HCT116 (cell line): ENCODE results near the gene PLCB4. TPM values are rescaled to one million over a fixed set of nuclear protein-coding genes. Genes with fewer than 3 reads are reported as not detected.

ENCODE experiments used
- ATAC-seq: fragments of 200-7000 bp; cut with Tn5 transposase; 2 replicates; pipeline ENCODE4 v1.9.1; 2020; ENCODE audit warnings: mild to moderate bottlenecking, moderate library complexity
- BruUV-seq: library from RNA; stranded (reverse); fragments of 400-500 nt; replicated peaks from 2 replicates; lab custom pipeline; 2021; lab: Mats Ljungman, UMichigan
- CTCF ChIA-PET: fragments of 300-600 bp; sonication (Branson Sonifier 250); formaldehyde crosslinking; loops from one replicate; lab custom pipeline; 2021; ENCODE audit warnings: antibody characterized with exemption; lab: Charles Lee
- POLR2A ChIA-PET: fragments of 300-600, 350-600 bp; sonication (Branson Sonifier 250); formaldehyde crosslinking; loops from one replicate; lab custom pipeline; 2021; ENCODE audit warnings: antibody characterized with exemption; lab: Charles Lee
- RAD21 ChIA-PET, 2 experiments: fragments of 300-600 bp; sonication (Branson Sonifier 250); formaldehyde crosslinking; loops; one replicate each; lab custom pipeline; 2023; ENCODE audit warnings: low total read pairs in 2 of 2; ENCODE audit not compliant: uncharacterized antibody in 2 of 2, unreplicated experiment in 2 of 2, low non-redundant PET in 1 of 2; lab: Charles Lee
- DNase-seq: peaks from one replicate; pipeline ENCODE4 v3.0.0-alpha.2; 2010; ENCODE audit warnings: low read depth, low spot score
- H2AFZ ChIP-seq: fragments of 200-600 bp; shearing (Covaris generic), sonication (generic); 2 replicates; pipeline ENCODE4 v1.6.1; 2017; ENCODE audit warnings: low read depth, mixed run types, mixed read lengths, antibody characterized with exemption, low read length; ENCODE audit not compliant: poor library complexity, severe bottlenecking
- H3K27ac ChIP-seq: 2 replicates; pipeline ENCODE4 v1.5.1; 2012; ENCODE audit warnings: low read depth, low read length
- H3K27me3 ChIP-seq: fragments of 200-600 bp; sonication (generic); 2 replicates; pipeline ENCODE4 v1.6.1; 2016; ENCODE audit warnings: mixed run types, low read length, mixed read lengths; ENCODE audit not compliant: insufficient read depth
- H3K36me3 ChIP-seq, 2 experiments: fragments of 200-500 bp in 1 of 2; fragments of 200-600 bp in 1 of 2; sonication (Bioruptor generic) in 1 of 2; sonication (generic) in 1 of 2; 2 replicates each; pipeline versions ENCODE4 v1.5.1 to v1.6.1; 2014 to 2016; ENCODE audit warnings: low read length in 2 of 2, inconsistent platforms in 1 of 2, mixed read lengths in 1 of 2, mixed run types in 1 of 2; ENCODE audit not compliant: insufficient read depth in 2 of 2, control insufficient read depth in 1 of 2
- H3K4me1 ChIP-seq, 2 experiments: fragments of 200-600 bp in 1 of 2; sonication (generic) in 1 of 2; 2 replicates each; pipeline versions ENCODE4 v1.5.1 to v1.6.1; 2012 to 2017; ENCODE audit warnings: low read length in 2 of 2, inconsistent platforms in 1 of 2, mild to moderate bottlenecking in 1 of 2, mixed read lengths in 1 of 2, mixed run types in 1 of 2, moderate library complexity in 1 of 2; ENCODE audit not compliant: insufficient read depth in 2 of 2, control insufficient read depth in 1 of 2
- H3K4me2 ChIP-seq: fragments of 200-600 bp; sonication (generic); 2 replicates; pipeline ENCODE4 v1.6.1; 2017; ENCODE audit warnings: mixed run types, low read length, mixed read lengths
- H3K4me3 ChIP-seq, 2 experiments: fragments of 200-600 bp in 1 of 2; sonication (generic) in 1 of 2; replicated peaks in 1 of 2; 2 replicates each; pipeline ENCODE4 v1.5.1; 2011 to 2016; ENCODE audit warnings: low read length in 2 of 2, control low read depth in 1 of 2, low read depth in 1 of 2, mild to moderate bottlenecking in 1 of 2, mixed read lengths in 1 of 2, mixed run types in 1 of 2
- H3K79me2 ChIP-seq: fragments of 200-600 bp; sonication (generic); 2 replicates; pipeline ENCODE4 v1.6.1; 2017; ENCODE audit warnings: mild to moderate bottlenecking, mixed run types, low read length, moderate library complexity, mixed read lengths; ENCODE audit not compliant: insufficient read depth
- H3K9ac ChIP-seq: fragments of 200-600 bp; sonication (generic); 2 replicates; pipeline ENCODE4 v1.6.1; 2016; ENCODE audit warnings: low read length, mixed read lengths
- H3K9me2 ChIP-seq: fragments of 200-600 bp; sonication (generic), shearing (Covaris generic); 2 replicates; pipeline ENCODE4 v1.6.1; 2017; ENCODE audit warnings: mixed run types, mild to moderate bottlenecking, moderate library complexity; ENCODE audit not compliant: insufficient read depth
- H3K9me3 ChIP-seq, 2 experiments: fragments of 200-500 bp in 1 of 2; fragments of 200-600 bp in 1 of 2; sonication (Bioruptor generic) in 1 of 2; sonication (generic) in 1 of 2; 2 replicates each; pipeline ENCODE4 v1.6.1; 2014 to 2017; ENCODE audit warnings: low read length in 2 of 2, mixed read lengths in 2 of 2, inconsistent platforms in 1 of 2, low read depth in 1 of 2, mild to moderate bottlenecking in 1 of 2, mixed run types in 1 of 2, moderate library complexity in 1 of 2; ENCODE audit not compliant: control insufficient read depth in 1 of 2, insufficient read depth in 1 of 2
- H4K20me1 ChIP-seq: fragments of 200-600 bp; sonication (generic), shearing (Covaris generic); 2 replicates; pipeline ENCODE4 v1.6.1; 2017; ENCODE audit warnings: mixed run types, mild to moderate bottlenecking, moderate library complexity; ENCODE audit not compliant: insufficient read depth
- CBX3 ChIP-seq: IDR thresholded peaks from 2 replicates; pipeline ENCODE4 v1.6.1; 2012; ENCODE audit warnings: low read depth
- CEBPB ChIP-seq: IDR thresholded peaks from 2 replicates; pipeline ENCODE4 v1.6.1; 2012; ENCODE audit warnings: low read depth
- EGR1 ChIP-seq: IDR thresholded peaks from 2 replicates; pipeline ENCODE4 v1.6.1; 2012; ENCODE audit warnings: low read depth
- ELF1 ChIP-seq: IDR thresholded peaks from 2 replicates; pipeline ENCODE4 v1.6.1; 2012; ENCODE audit warnings: low read depth, borderline replicate concordance
- EZH2 ChIP-seq: fragments of 200-600 bp; sonication (generic); IDR thresholded peaks from 2 replicates; pipeline ENCODE4 v1.6.1; 2017; ENCODE audit warnings: antibody characterized with exemption, mixed run types
- EZH2phosphoT487 ChIP-seq: fragments of 200-600 bp; IDR thresholded peaks from 2 replicates; pipeline ENCODE4 v1.6.1; 2018; ENCODE audit warnings: antibody characterized with exemption, borderline replicate concordance
- FOSL1 ChIP-seq: IDR thresholded peaks from 2 replicates; pipeline ENCODE4 v1.6.1; 2012; ENCODE audit warnings: low read depth
- JUND ChIP-seq: IDR thresholded peaks from 2 replicates; pipeline ENCODE4 v1.6.1; 2012
- POLR2A ChIP-seq: IDR thresholded peaks from 2 replicates; pipeline ENCODE4 v1.7.0; 2011; ENCODE audit warnings: borderline replicate concordance; ENCODE audit not compliant: insufficient read depth, insufficient read length; ENCODE audit errors: extremely low read depth
- POLR2AphosphoS5 ChIP-seq: IDR thresholded peaks from 2 replicates; pipeline ENCODE4 v1.6.1; 2011; ENCODE audit warnings: mild to moderate bottlenecking, low read depth, low read length, moderate library complexity
- SIN3A ChIP-seq: IDR thresholded peaks from 2 replicates; pipeline ENCODE4 v1.6.1; 2012; ENCODE audit warnings: low read depth
- SRF ChIP-seq: IDR thresholded peaks from 2 replicates; pipeline ENCODE4 v1.6.1; 2012; ENCODE audit warnings: low read depth
- TCF7L2 ChIP-seq: IDR thresholded peaks from 2 replicates; pipeline ENCODE4 v1.7.0; 2011; ENCODE audit warnings: borderline replicate concordance, inconsistent platforms; ENCODE audit not compliant: insufficient read depth, insufficient read length; ENCODE audit errors: extremely low read depth
- YY1 ChIP-seq: IDR thresholded peaks from 2 replicates; pipeline ENCODE4 v1.6.1; 2011; ENCODE audit warnings: low read length, low read depth, moderate library complexity, mild to moderate bottlenecking; ENCODE audit not compliant: insufficient replicate concordance; ENCODE audit errors: extremely low read depth
- ZFX ChIP-seq: fragments of 450-650 bp; IDR thresholded peaks from 2 replicates; pipeline ENCODE4 v1.6.1; 2017
- ZNF274 ChIP-seq: fragments of 200-500 bp; sonication (Bioruptor generic); IDR thresholded peaks from 2 replicates; pipeline ENCODE4 v1.6.1; 2014; ENCODE audit warnings: mild to moderate bottlenecking, low read depth, low read length, inconsistent platforms
- intact Hi-C: fragments of 100-400 bp; cut with micrococcal nuclease; formaldehyde crosslinking; loops from 2 replicates; pipeline ENCODE4 v1.10.0; 2022
- total RNA-seq: library from RNA; stranded (reverse); gene quantifications from one replicate; pipeline ENCODE4 v1.2.1, GENCODE V29; 2021; ENCODE audit not compliant: unreplicated experiment
- TF ChIP-seq, protein P1 (sequence below): IDR thresholded peaks from 2 replicates; pipeline ENCODE4 v1.6.1; 2012
- TF ChIP-seq, protein P2 (sequence below): IDR thresholded peaks from 2 replicates; pipeline ENCODE4 v1.6.1; 2012
- TF ChIP-seq, protein P3 (sequence below), 3 experiments: fragments of 200-600 bp in 1 of 3; sonication (generic) in 1 of 3; IDR thresholded peaks in 2 of 3; conservative IDR thresholded peaks in 1 of 3; 2 replicates each; pipeline ENCODE4 v1.5.1; 2012 to 2017; ENCODE audit warnings: low read depth in 2 of 3, low read length in 2 of 3, antibody characterized with exemption in 1 of 3, borderline replicate concordance in 1 of 3, control low read depth in 1 of 3, mild to moderate bottlenecking in 1 of 3, mixed read lengths in 1 of 3, mixed run types in 1 of 3, moderate library complexity in 1 of 3; ENCODE audit not compliant: insufficient read depth in 1 of 3

PLCB4 gene
- total RNA-seq, 1 experiment from 2014 or later, result 2.5 TPM

DNA sequence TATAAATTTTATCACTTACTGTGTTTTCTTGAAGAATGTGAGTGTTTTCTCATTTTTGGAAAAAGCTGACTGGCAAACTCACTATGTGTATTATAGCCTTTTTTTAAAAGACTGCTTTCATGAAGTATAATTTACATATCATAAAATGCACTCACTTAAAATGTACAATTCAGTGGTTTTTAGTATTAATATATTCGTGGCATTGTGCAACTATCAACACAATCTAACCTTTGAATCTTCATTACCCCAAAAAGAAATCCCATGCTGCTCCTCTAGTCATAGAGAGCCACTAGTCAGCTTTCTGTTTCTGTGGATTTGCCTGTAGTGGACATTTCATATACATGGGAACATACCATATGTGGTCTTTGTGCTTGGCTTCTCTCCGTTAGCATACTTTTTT, 143.8 kb downstream of the PLCB4 start:
- no peak for ATAC-seq
- H3K27ac ChIP-seq, result no peak overlapping the region

DNA sequence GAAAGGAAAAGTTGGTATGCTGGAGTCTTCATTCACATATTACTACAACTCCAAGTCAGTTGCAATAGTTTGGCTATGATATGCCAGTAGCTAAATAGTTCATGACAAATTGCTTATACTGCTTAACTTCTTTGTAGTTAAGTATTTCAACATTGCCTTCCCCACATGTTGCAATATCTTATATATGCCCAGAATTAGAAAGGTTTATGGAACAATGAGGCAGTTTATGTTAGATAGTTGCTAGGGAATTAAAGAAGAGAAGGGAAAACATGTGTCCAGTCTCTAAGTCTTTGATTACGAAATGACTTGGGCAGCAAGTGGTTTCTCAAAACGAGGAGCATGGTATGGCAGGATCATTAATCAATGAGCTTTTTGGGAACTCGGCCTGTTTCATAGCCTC, 145.8 kb downstream of the PLCB4 start:
- DNase-seq, result no peak
- no TSS peak for BruUV-seq

More for the DNA sequence above, 143.8 kb downstream of the PLCB4 start:
- Histone ChIP-seq H4K20me1 (no peaks in the 10 kb centered on the region), H3K9me3 (no peaks in the 10 kb centered on the region), H3K4me3 (no peak overlapping the region), H3K4me2 (no peak overlapping the region), H3K27me3 (no peaks in the 10 kb centered on the region), H3K4me1 (peaks cover 0 to 3% of the 10 kb centered on the region in 2 experiments; a peak in 1 of 4 replicates), H3K36me3 (no peaks in the 10 kb centered on the region), H2AFZ (no peak overlapping the region), H3K9ac (no peak overlapping the region), H3K9me2 (no peaks in the 10 kb centered on the region), H3K79me2 (no peaks in the 10 kb centered on the region)
- POLR2A ChIA-PET, result no interaction called here
- DNase-seq, result no peak
- no TSS peak for BruUV-seq
- RAD21 ChIA-PET, result no interaction called here
- CTCF ChIA-PET, result no interaction called here
- intact Hi-C loops, result no loop called here
- TF ChIP-seq, protein P1, sequence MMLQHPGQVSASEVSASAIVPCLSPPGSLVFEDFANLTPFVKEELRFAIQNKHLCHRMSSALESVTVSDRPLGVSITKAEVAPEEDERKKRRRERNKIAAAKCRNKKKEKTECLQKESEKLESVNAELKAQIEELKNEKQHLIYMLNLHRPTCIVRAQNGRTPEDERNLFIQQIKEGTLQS, result no peak
- TF ChIP-seq CBX3 (no peak), YY1 (no peak), SRF (no peak), ZNF274 (no peak), EZH2phosphoT487 (no peak), FOSL1 (no peak), CEBPB (no peak), SIN3A (no peak), EZH2 (no peak)
- TF ChIP-seq, protein P2, sequence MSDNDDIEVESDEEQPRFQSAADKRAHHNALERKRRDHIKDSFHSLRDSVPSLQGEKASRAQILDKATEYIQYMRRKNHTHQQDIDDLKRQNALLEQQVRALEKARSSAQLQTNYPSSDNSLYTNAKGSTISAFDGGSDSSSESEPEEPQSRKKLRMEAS, result no peak

More for the DNA sequence above, 145.8 kb downstream of the PLCB4 start:
- intact Hi-C loops, result loop anchor here (1.0 kb wide), 1 partner anchor 145 kb away; no protein-coding TSS in a partner anchor
- Histone ChIP-seq H3K4me3 (no peak overlapping the region), H3K36me3 (no peaks in the 10 kb centered on the region), H4K20me1 (no peaks in the 10 kb centered on the region), H3K27me3 (no peaks in the 10 kb centered on the region), H3K79me2 (no peaks in the 10 kb centered on the region), H2AFZ (no peak overlapping the region), H3K9ac (no peak overlapping the region), H3K4me2 (no peak overlapping the region), H3K9me2 (no peaks in the 10 kb centered on the region), H3K27ac (no peak overlapping the region), H3K9me3 (no peaks in the 10 kb centered on the region), H3K4me1 (peaks cover 5 to 11% of the 10 kb centered on the region in 2 experiments)
- POLR2A ChIA-PET, result no interaction called here
- TF ChIP-seq EZH2 (no peak), SIN3A (no peak), TCF7L2 (no peak), EGR1 (no peak), POLR2AphosphoS5 (no peak), ZNF274 (no peak), ZFX (no peak), CBX3 (no peak), ELF1 (no peak), JUND (no peak), SRF (no peak), POLR2A (no peak)
- TF ChIP-seq, protein P3, sequence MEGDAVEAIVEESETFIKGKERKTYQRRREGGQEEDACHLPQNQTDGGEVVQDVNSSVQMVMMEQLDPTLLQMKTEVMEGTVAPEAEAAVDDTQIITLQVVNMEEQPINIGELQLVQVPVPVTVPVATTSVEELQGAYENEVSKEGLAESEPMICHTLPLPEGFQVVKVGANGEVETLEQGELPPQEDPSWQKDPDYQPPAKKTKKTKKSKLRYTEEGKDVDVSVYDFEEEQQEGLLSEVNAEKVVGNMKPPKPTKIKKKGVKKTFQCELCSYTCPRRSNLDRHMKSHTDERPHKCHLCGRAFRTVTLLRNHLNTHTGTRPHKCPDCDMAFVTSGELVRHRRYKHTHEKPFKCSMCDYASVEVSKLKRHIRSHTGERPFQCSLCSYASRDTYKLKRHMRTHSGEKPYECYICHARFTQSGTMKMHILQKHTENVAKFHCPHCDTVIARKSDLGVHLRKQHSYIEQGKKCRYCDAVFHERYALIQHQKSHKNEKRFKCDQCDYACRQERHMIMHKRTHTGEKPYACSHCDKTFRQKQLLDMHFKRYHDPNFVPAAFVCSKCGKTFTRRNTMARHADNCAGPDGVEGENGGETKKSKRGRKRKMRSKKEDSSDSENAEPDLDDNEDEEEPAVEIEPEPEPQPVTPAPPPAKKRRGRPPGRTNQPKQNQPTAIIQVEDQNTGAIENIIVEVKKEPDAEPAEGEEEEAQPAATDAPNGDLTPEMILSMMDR (IDR thresholded peaks at IDR 0.05 in 2 of 3, conservative IDR thresholded peaks at IDR 0.05 in 1 of 3; ENCODE audit: borderline replicate concordance in 1 of 3, insufficient read depth in 1 of 3, low read depth in 2 of 3, low read length in 2 of 3), result no peak
- TF ChIP-seq, protein P2, result no peak
- TF ChIP-seq, protein P1, result no peak
- CTCF ChIA-PET, result interaction anchor here (1.2 kb wide), 1 partner anchor 12 kb away, joined by 3 read pairs; no protein-coding TSS in a partner anchor
- RAD21 ChIA-PET, result no interaction called here
- ATAC-seq, result no peak
